T-helper 1 cell (primary cell): ENCODE measurements around the gene TSSK3.

Source experiments
- DNase-seq, 5 donors: peaks; one replicate each; pipeline ENCODE4 v3.0.0-alpha.2; 2012 to 2020

Gene TSSK3

GRCh38 chr1:32400876-32401631, 38.7 kb downstream of the TSSK3 start:
- DNase-seq = peak; percentile 24 to 50 (median 31)

DNA sequence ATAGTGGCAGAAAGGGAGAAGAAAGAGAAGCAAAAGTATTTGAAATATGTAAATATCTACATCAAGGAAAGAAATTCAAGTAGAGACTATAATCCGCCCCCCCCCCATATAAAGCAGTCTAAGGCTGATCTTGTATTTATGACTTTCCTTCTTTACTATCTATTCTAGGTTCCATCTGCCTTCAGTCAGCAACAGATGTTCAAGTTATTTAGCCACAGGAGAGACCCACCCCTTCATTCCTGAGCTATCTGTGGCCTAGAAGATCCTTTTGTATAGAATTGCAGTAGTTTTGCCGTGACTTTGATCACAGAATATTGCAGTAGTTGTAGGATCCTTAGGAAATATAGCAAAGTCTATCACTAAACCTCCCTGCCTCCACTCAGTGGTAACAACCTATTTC, 42.6 kb downstream of the TSSK3 start:
- DNase-seq = no peak

GRCh38 chr1:32405672-32406467, 43.5 kb downstream of the TSSK3 start:
- no peak for DNase-seq

- DNase-seq = no peak
These were observed 44.3 kb downstream of the TSSK3 start for GRCh38 chr1:32406629-32407111.

DNA sequence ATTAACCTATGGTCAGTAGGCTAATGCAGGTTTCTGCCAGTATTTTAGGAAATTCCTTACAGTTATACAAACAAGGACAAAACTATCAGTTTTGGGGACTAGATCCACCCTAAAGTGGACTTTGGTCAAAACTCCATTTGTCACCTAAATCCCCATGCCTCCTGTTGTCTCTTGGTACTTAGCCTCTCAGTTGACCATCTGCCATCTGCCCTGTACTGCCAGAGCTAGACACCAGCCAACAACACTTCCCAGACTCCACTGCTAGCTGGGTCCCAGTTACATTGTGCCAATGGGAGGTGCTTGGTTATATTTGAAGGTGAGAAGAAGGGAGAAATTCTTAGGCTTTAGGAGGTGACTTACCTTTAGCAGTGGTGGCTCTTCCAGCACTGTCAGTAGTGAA, 48.9 kb downstream of the TSSK3 start:
- no peak for DNase-seq

- peak; percentile 31 to 76 (median 67) for DNase-seq
These were observed 51.3 kb downstream of the TSSK3 start for GRCh38 chr1:32413507-32414185.
